ENCODE data around the gene EREG. TPM values are rescaled to one million over a fixed set of nuclear protein-coding genes. Genes with fewer than 3 reads are reported as not detected.

EREG gene
- total and polyA plus RNA-seq, 7 donors = 0.71 to 5.8 (median 2.0) TPM

DNA sequence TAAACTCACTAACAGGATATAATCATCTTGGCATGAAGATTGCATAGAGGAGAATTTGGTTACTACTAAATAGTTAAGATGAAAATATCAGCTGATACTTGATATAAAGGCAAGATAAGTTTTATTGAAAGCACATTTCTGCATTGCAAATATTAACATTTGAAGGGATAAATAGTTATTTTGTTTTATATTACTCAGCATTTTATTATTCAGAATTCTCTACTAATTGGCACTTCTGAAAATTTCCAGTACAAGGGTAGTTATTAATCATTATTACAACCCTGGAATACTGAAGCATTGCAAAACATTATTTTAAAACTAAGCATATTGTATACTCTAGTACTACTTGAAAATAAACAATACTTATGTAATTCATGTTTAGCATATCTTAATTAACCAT is 47.3 kb downstream of the EREG start:
- no peaks in the 10 kb centered on the region for H3K27me3 ChIP-seq
- no peak overlapping the region for H3K4me3 ChIP-seq
- TF ChIP-seq EP300 (IDR thresholded peaks at IDR 0.05) (no peak), POLR2AphosphoS5 (IDR thresholded peaks at IDR 0.05) (no peak)
- DNase-seq = no peak
- intact Hi-C loops (cut with DNase I) = no loop called here
- no peaks in the 10 kb centered on the region for H3K9me3 ChIP-seq
- H3K36me3 ChIP-seq = no peaks in the 10 kb centered on the region
- H3K27ac ChIP-seq = no peak overlapping the region
- no peaks in the 10 kb centered on the region for H3K4me1 ChIP-seq

DNA sequence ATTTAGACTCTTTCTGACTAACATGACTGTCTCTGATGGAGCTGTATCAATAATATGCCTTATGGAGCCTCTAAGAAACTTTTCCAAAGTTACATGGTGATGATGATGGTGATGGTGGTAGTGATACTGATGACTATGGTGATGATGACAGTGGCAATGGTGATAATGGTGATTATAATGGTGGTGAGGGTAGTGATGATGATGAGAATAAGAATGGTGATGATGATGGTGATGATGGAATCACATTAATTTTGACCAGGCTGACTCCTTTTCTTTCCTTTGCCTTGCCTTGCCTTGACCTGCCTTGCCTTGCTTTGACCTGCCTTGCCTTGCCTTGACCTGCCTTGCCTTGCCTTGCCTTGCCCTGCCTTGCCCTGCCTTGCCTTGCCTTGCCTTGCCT is 48.3 kb downstream of the EREG start:
- DNase-seq = no peak
- H3K9me3 ChIP-seq = no peaks in the 10 kb centered on the region
- H3K4me1 ChIP-seq = no peaks in the 10 kb centered on the region
- TF ChIP-seq POLR2A (IDR thresholded peaks at IDR 0.05) (no peak), POLR2AphosphoS5 (IDR thresholded peaks at IDR 0.05) (no peak), EP300 (IDR thresholded peaks at IDR 0.05) (no peak)
- TF ChIP-seq, protein P1, sequence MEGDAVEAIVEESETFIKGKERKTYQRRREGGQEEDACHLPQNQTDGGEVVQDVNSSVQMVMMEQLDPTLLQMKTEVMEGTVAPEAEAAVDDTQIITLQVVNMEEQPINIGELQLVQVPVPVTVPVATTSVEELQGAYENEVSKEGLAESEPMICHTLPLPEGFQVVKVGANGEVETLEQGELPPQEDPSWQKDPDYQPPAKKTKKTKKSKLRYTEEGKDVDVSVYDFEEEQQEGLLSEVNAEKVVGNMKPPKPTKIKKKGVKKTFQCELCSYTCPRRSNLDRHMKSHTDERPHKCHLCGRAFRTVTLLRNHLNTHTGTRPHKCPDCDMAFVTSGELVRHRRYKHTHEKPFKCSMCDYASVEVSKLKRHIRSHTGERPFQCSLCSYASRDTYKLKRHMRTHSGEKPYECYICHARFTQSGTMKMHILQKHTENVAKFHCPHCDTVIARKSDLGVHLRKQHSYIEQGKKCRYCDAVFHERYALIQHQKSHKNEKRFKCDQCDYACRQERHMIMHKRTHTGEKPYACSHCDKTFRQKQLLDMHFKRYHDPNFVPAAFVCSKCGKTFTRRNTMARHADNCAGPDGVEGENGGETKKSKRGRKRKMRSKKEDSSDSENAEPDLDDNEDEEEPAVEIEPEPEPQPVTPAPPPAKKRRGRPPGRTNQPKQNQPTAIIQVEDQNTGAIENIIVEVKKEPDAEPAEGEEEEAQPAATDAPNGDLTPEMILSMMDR (IDR thresholded peaks at IDR 0.05) = no peak
- no peaks in the 10 kb centered on the region for H3K27me3 ChIP-seq
- no peak overlapping the region for H3K27ac ChIP-seq
- intact Hi-C loops (cut with DNase I) = no loop called here
- H3K36me3 ChIP-seq = no peaks in the 10 kb centered on the region
- H3K4me3 ChIP-seq = no peak overlapping the region

DNA sequence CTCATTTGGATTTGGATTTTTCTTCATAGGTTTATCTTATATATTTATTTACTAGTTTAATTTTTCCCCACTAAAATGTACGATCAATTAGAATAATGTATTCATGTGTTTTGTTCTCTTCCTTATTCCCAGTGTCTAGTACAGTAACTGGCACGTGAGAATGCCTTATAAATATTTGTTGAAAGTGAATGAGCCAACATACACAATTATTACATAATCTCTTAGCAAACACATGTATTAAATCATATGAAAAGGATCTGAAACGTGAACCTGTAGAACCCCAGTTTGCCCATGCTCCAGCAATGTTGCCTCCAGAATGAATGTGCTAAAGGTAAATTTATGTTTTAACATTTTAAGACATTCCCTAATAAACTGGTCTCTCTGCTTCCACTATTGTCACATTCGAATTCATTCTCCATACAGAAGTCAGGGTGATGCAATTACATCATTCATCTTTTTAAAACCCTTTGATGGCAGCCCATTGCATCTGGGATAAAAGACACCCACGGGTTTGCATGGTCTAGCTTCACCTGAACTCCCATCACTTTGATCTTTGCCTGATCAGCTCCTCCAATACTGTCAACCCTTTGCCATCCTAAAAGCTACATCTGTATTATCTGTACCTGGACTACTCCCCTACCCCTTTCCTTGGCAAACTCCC is 49.3 kb downstream of the EREG start:
- intact Hi-C loops (cut with DNase I) = no loop called here
- H3K4me3 ChIP-seq = no peak overlapping the region
- H3K36me3 ChIP-seq = no peaks in the 10 kb centered on the region
- 52 to 70% methylated on average over 5 of the region's 5 CpGs for WGBS, 2 donors
- H3K27me3 ChIP-seq = no peaks in the 10 kb centered on the region
- H3K4me1 ChIP-seq = no peaks in the 10 kb centered on the region
- H3K27ac ChIP-seq = no peak overlapping the region
- DNase-seq = no peak
- no peaks in the 10 kb centered on the region for H3K9me3 ChIP-seq
- no peak for TF ChIP-seq POLR2AphosphoS5 (IDR thresholded peaks at IDR 0.05)
- TF ChIP-seq, protein P1 (IDR thresholded peaks at IDR 0.05) = no peak
- no peak for TF ChIP-seq POLR2A (IDR thresholded peaks at IDR 0.05)
- TF ChIP-seq EP300 (IDR thresholded peaks at IDR 0.05) = no peak

DNA sequence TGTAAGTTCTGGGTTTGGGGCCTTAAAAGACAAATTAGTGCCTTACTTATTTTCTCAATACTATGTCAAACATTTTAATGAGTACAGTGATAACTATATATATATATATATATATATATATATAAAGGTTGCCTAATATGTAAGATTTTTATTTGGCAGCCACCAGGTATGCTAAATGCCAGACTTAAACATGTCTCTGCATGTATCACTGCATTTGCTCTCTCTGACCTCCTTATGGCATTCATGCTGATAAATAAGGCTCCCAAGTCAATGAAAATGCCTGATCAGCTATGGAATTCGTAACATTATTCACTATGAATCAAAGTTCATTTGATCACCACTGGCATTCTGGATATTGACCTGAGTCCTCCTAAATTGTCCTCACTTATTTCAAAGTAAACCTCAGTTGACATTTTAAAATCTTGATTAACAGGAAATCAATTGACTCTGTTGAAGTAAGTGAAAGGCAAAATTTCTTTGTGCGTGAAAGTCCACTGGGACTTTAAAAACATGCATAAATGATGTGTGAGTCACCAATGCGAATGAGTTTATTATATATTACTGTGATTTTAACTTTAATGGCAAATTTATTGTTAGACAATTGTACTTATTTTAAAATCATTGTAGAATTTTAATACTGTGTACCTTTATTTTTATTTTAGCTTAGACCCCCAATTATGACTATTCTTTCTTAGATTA is 50.8 kb downstream of the EREG start:
- no peaks in the 10 kb centered on the region for H3K27me3 ChIP-seq
- no peak overlapping the region for H3K27ac ChIP-seq
- H3K4me3 ChIP-seq = no peak overlapping the region
- no peaks in the 10 kb centered on the region for H3K9me3 ChIP-seq
- no peak for DNase-seq
- TF ChIP-seq, protein P1 (IDR thresholded peaks at IDR 0.05) = no peak
- TF ChIP-seq EP300 (IDR thresholded peaks at IDR 0.05) = no peak
- TF ChIP-seq POLR2A (IDR thresholded peaks at IDR 0.05) = no peak
- no peaks in the 10 kb centered on the region for H3K36me3 ChIP-seq
- WGBS, 2 donors = 81 to 87% methylated on average over 3 of the region's 3 CpGs
- H3K4me1 ChIP-seq = no peaks in the 10 kb centered on the region
- intact Hi-C loops (cut with DNase I) = no loop called here

DNA sequence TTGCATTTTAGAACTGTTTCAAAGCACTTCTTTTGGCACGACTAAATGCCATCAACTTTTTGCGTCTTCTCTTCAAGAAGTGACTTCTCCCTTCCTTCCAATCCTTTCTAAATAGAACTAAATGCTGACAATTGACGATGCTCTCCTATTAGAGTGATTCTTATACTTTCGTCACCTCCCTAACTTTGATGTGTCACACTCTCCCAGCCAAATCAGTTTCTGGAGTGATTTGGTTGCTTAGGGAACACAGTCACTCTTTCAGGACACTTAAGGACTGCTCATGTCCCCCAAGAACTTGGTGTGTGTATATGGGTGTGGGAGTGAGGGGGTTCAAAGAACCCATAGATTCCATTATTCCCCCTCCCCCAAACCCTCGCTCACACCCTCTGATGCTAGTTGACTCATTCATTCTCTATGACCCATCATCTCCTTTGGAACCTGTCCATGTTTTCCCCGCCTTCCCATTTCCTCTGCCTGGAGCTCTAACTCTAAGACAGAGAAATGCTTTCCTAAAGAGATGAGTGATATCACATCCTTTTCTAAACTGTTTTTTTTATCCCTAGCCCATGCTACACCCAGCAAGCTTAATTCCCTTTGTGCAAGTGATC is 53.2 kb downstream of the EREG start:
- H3K9me3 ChIP-seq = no peaks in the 10 kb centered on the region
- intact Hi-C loops (cut with DNase I) = no loop called here
- TF ChIP-seq, protein P1 (IDR thresholded peaks at IDR 0.05) = no peak
- TF ChIP-seq POLR2AphosphoS5 (IDR thresholded peaks at IDR 0.05) (no peak), EP300 (IDR thresholded peaks at IDR 0.05) (no peak), POLR2A (IDR thresholded peaks at IDR 0.05) (no peak)
- 72 to 80% methylated on average over 6 of the region's 6 CpGs for WGBS, 2 donors
- no peak for DNase-seq
- no peak overlapping the region for H3K27ac ChIP-seq
- H3K27me3 ChIP-seq = no peaks in the 10 kb centered on the region
- H3K4me1 ChIP-seq = no peaks in the 10 kb centered on the region
- H3K36me3 ChIP-seq = no peaks in the 10 kb centered on the region
- H3K4me3 ChIP-seq = no peak overlapping the region
